ENCODE results near the gene PTGER2.

Gene PTGER2

DNA sequence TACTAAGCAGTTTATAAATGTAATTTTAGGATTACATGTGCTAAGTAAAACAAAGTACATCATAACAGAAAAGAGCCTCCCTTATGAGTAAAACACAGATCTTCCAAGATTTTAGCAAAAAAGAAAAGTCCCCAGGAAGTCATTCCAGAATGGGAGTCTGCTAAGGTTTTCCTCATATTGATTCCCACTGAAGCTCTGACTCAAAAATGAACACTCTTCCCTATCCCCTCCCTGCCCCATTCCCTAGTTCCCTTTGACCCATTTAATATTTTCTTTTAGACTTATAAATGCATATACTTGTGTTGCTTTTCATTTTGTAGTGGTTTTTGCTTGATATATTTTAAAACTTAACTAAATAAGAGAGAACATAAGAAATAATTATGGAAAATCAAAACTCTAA, 40.1 kb downstream of the PTGER2 start:
- no peak overlapping the region for H3K9ac ChIP-seq (ENCODE audit: low read depth, low read length)
- H3K4me2 ChIP-seq (ENCODE audit: insufficient read depth, low read length): no peak overlapping the region
- H3K36me3 ChIP-seq (ENCODE audit: insufficient read depth, low read length): no peaks in the 10 kb centered on the region
- H2AFZ ChIP-seq (ENCODE audit: low read depth, low read length): no peak overlapping the region
- no peaks in the 10 kb centered on the region for H4K20me1 ChIP-seq (ENCODE audit: insufficient read depth, low read length)
- DNase-seq: no peak
- H3K4me1 ChIP-seq (ENCODE audit: insufficient read depth, low read length): peaks cover 70% of the 10 kb centered on the region
- no peak overlapping the region for H3K4me3 ChIP-seq (ENCODE audit: low read depth in 1 of 2, low read length in 2 of 2)
- no peaks in the 10 kb centered on the region for H3K27me3 ChIP-seq (ENCODE audit: insufficient read depth, low read length, poor library complexity)
- no peaks in the 10 kb centered on the region for H3K9me3 ChIP-seq (ENCODE audit: insufficient read depth, low read length, severe bottlenecking)
- no peak for ATAC-seq (ENCODE audit: insufficient read depth, low read depth)
- no peak overlapping the region for H3K27ac ChIP-seq (ENCODE audit: low read length)
- no peaks in the 10 kb centered on the region for H3K79me2 ChIP-seq (ENCODE audit: insufficient read depth, low read length)
- TF ChIP-seq EZH2 (IDR thresholded peaks at IDR 0.05; ENCODE audit: borderline replicate concordance, low read depth, low read length, severe bottlenecking): no peak

DNA sequence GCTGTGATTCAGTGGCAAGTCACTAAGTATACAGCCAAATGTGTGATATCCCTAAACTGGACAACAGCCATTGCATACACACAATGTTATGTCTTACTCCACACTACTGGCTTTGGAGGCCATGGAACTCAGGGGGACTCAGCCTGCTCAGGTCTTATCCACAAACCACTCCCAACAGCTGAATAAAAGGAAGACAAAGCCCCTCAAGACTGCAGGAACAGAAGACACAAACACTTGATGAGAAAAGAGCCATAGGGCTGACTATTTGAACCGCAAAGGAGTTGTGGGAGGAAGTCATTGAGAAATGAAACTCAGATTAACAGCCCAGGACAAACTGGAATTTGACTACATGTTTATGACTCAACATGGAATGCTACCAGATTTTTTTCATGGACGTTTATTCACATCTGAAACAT, 40.9 kb downstream of the PTGER2 start:
- DNase-seq: peak; percentile 37
- ATAC-seq (ENCODE audit: insufficient read depth, low read depth): peak; percentile 20; the same call in 2 of the 3 replicates
- no peaks in the 10 kb centered on the region for H3K9me3 ChIP-seq (ENCODE audit: insufficient read depth, low read length, severe bottlenecking)
- H3K4me1 ChIP-seq (ENCODE audit: insufficient read depth, low read length): peaks cover 62% of the 10 kb centered on the region
- H3K4me3 ChIP-seq (ENCODE audit: low read depth in 1 of 2, low read length in 2 of 2): no peak overlapping the region
- no peak overlapping the region for H3K4me2 ChIP-seq (ENCODE audit: insufficient read depth, low read length)
- H3K27ac ChIP-seq (ENCODE audit: low read length): peak overlapping the region; percentile 12
- H2AFZ ChIP-seq (ENCODE audit: low read depth, low read length): no peak overlapping the region
- TF ChIP-seq EZH2 (IDR thresholded peaks at IDR 0.05; ENCODE audit: borderline replicate concordance, low read depth, low read length, severe bottlenecking): no peak
- TF ChIP-seq, protein P1, sequence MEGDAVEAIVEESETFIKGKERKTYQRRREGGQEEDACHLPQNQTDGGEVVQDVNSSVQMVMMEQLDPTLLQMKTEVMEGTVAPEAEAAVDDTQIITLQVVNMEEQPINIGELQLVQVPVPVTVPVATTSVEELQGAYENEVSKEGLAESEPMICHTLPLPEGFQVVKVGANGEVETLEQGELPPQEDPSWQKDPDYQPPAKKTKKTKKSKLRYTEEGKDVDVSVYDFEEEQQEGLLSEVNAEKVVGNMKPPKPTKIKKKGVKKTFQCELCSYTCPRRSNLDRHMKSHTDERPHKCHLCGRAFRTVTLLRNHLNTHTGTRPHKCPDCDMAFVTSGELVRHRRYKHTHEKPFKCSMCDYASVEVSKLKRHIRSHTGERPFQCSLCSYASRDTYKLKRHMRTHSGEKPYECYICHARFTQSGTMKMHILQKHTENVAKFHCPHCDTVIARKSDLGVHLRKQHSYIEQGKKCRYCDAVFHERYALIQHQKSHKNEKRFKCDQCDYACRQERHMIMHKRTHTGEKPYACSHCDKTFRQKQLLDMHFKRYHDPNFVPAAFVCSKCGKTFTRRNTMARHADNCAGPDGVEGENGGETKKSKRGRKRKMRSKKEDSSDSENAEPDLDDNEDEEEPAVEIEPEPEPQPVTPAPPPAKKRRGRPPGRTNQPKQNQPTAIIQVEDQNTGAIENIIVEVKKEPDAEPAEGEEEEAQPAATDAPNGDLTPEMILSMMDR (IDR thresholded peaks at IDR 0.05; ENCODE audit: borderline replicate concordance, extremely low read depth, low read length, poor library complexity, severe bottlenecking): no peak
- no peaks in the 10 kb centered on the region for H3K27me3 ChIP-seq (ENCODE audit: insufficient read depth, low read length, poor library complexity)
- no peaks in the 10 kb centered on the region for H3K36me3 ChIP-seq (ENCODE audit: insufficient read depth, low read length)
- no peaks in the 10 kb centered on the region for H3K79me2 ChIP-seq (ENCODE audit: insufficient read depth, low read length)
- no peaks in the 10 kb centered on the region for H4K20me1 ChIP-seq (ENCODE audit: insufficient read depth, low read length)
- H3K9ac ChIP-seq (ENCODE audit: low read depth, low read length): no peak overlapping the region

DNA sequence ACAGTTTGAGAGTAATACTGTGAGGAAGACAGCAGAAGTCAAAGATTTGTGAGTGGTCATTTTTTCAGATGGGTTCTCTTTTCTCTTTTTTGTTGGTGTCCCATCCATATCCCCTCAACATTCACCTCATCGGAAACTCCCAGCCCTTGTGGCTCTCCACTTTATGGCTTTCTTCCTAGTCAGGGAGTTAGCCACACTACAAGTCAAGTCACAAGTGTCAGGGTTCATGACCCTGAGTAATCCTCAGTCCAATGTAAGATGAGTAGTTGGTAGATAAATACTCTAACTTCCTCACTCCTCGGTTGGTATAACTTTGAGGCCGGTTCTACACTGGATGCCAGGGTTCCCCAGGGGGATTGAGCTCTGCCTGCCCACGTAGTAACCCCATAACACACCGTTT, 41.4 kb downstream of the PTGER2 start:
- no peak for DNase-seq
- no peak for ATAC-seq (ENCODE audit: insufficient read depth, low read depth)
- H3K9ac ChIP-seq (ENCODE audit: low read depth, low read length): no peak overlapping the region
- H3K27me3 ChIP-seq (ENCODE audit: insufficient read depth, low read length, poor library complexity): no peaks in the 10 kb centered on the region
- H3K27ac ChIP-seq (ENCODE audit: low read length): 0 out of 2 replicates have a peak overlapping the region, but pooled peaks have one; percentile 12
- H3K9me3 ChIP-seq (ENCODE audit: insufficient read depth, low read length, severe bottlenecking): no peaks in the 10 kb centered on the region
- TF ChIP-seq EZH2 (IDR thresholded peaks at IDR 0.05; ENCODE audit: borderline replicate concordance, low read depth, low read length, severe bottlenecking): no peak
- TF ChIP-seq, protein P1 (IDR thresholded peaks at IDR 0.05; ENCODE audit: borderline replicate concordance, extremely low read depth, low read length, poor library complexity, severe bottlenecking): no peak
- H2AFZ ChIP-seq (ENCODE audit: low read depth, low read length): no peak overlapping the region
- no peak overlapping the region for H3K4me3 ChIP-seq (ENCODE audit: low read depth in 1 of 2, low read length in 2 of 2)
- H3K79me2 ChIP-seq (ENCODE audit: insufficient read depth, low read length): no peaks in the 10 kb centered on the region
- no peak overlapping the region for H3K4me2 ChIP-seq (ENCODE audit: insufficient read depth, low read length)
- peaks cover 57% of the 10 kb centered on the region for H3K4me1 ChIP-seq (ENCODE audit: insufficient read depth, low read length)
- no peaks in the 10 kb centered on the region for H3K36me3 ChIP-seq (ENCODE audit: insufficient read depth, low read length)
- H4K20me1 ChIP-seq (ENCODE audit: insufficient read depth, low read length): no peaks in the 10 kb centered on the region

DNA sequence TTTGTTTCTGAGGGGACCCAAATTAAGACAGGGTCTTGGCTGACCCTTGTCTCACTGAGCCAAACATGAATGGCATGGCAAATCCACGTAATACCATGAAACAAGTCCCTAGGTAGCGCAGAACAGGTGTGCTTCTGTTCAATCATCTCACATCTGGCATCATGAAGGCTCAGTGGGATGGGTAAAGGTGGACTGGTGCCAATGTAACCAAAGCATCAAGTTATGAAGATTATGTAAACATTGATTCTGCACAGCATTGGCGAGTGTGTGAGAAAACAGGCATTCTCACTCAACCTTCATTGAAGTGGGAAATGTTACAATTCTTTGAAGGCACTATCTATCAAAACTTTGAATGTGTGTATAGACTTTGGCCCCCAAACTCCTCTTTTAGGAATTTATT, 41.9 kb downstream of the PTGER2 start:
- ATAC-seq (ENCODE audit: insufficient read depth, low read depth): no peak
- H3K27me3 ChIP-seq (ENCODE audit: insufficient read depth, low read length, poor library complexity): no peaks in the 10 kb centered on the region
- no peaks in the 10 kb centered on the region for H3K36me3 ChIP-seq (ENCODE audit: insufficient read depth, low read length)
- no peaks in the 10 kb centered on the region for H4K20me1 ChIP-seq (ENCODE audit: insufficient read depth, low read length)
- no peak overlapping the region for H3K4me3 ChIP-seq (ENCODE audit: low read depth in 1 of 2, low read length in 2 of 2)
- no peak overlapping the region for H3K9ac ChIP-seq (ENCODE audit: low read depth, low read length)
- no peak overlapping the region for H2AFZ ChIP-seq (ENCODE audit: low read depth, low read length)
- no peak for TF ChIP-seq EZH2 (IDR thresholded peaks at IDR 0.05; ENCODE audit: borderline replicate concordance, low read depth, low read length, severe bottlenecking)
- TF ChIP-seq, protein P1 (IDR thresholded peaks at IDR 0.05; ENCODE audit: borderline replicate concordance, extremely low read depth, low read length, poor library complexity, severe bottlenecking): no peak
- H3K27ac ChIP-seq (ENCODE audit: low read length): no peak overlapping the region
- no peaks in the 10 kb centered on the region for H3K79me2 ChIP-seq (ENCODE audit: insufficient read depth, low read length)
- DNase-seq: no peak
- no peak overlapping the region for H3K4me2 ChIP-seq (ENCODE audit: insufficient read depth, low read length)
- no peaks in the 10 kb centered on the region for H3K9me3 ChIP-seq (ENCODE audit: insufficient read depth, low read length, severe bottlenecking)
- peaks cover 52% of the 10 kb centered on the region for H3K4me1 ChIP-seq (ENCODE audit: insufficient read depth, low read length)
